IPS-15b (cell line): ENCODE results near the gene LENEP.

Source experiments
- H3K27me3 ChIP-seq: one replicate; pipeline ENCODE4 v1.6.1; 2013; ENCODE audit warnings: low read length; ENCODE audit not compliant: control insufficient read depth, insufficient read depth
- H3K36me3 ChIP-seq: one replicate; pipeline ENCODE4 v1.6.1; 2013; ENCODE audit warnings: low read length; ENCODE audit not compliant: control insufficient read depth, insufficient read depth
- H3K4me1 ChIP-seq: one replicate; pipeline ENCODE4 v1.6.1; 2013; ENCODE audit warnings: mild to moderate bottlenecking, low read length; ENCODE audit not compliant: control insufficient read depth, insufficient read depth
- H3K4me3 ChIP-seq: one replicate; pipeline ENCODE4 v1.5.1; 2013; ENCODE audit warnings: low read depth, low read length
- H3K9ac ChIP-seq: one replicate; pipeline ENCODE4 v1.6.1; 2013; ENCODE audit warnings: low read depth, mild to moderate bottlenecking, low read length
- H3K9me3 ChIP-seq: one replicate; pipeline ENCODE4 v1.6.1; 2013; ENCODE audit warnings: mild to moderate bottlenecking, low read length; ENCODE audit not compliant: control insufficient read depth, insufficient read depth

The LENEP gene

GRCh38 chr1:155019377-155020245, 26.2 kb downstream of the LENEP start:
- no peak overlapping the region for H3K9ac ChIP-seq
- peaks cover 12% of the 10 kb centered on the region for H3K36me3 ChIP-seq
- no peaks in the 10 kb centered on the region for H3K9me3 ChIP-seq
- no peak overlapping the region for H3K4me3 ChIP-seq
- H3K4me1 ChIP-seq: peaks cover 2% of the 10 kb centered on the region
- H3K27me3 ChIP-seq: no peaks in the 10 kb centered on the region

GRCh38 chr1:155022136-155022926, 28.9 kb downstream of the LENEP start:
- Histone ChIP-seq H3K9ac (no peak overlapping the region), H3K36me3 (no peaks in the 10 kb centered on the region), H3K4me3 (no peak overlapping the region), H3K9me3 (no peaks in the 10 kb centered on the region), H3K4me1 (no peaks in the 10 kb centered on the region), H3K27me3 (no peaks in the 10 kb centered on the region)

- no peak overlapping the region for H3K4me3 ChIP-seq
- no peak overlapping the region for H3K9ac ChIP-seq
- H3K9me3 ChIP-seq: no peaks in the 10 kb centered on the region
- no peaks in the 10 kb centered on the region for H3K4me1 ChIP-seq
- no peaks in the 10 kb centered on the region for H3K27me3 ChIP-seq
- no peaks in the 10 kb centered on the region for H3K36me3 ChIP-seq
Observed at GRCh38 chr1:155022927-155023236, 29.5 kb downstream of the LENEP start.

GRCh38 chr1:155023627-155024026, 30.2 kb downstream of the LENEP start:
- Histone ChIP-seq H3K4me1 (no peaks in the 10 kb centered on the region), H3K4me3 (no peak overlapping the region), H3K9me3 (no peaks in the 10 kb centered on the region)

GRCh38 chr1:155024315-155024714, 30.9 kb downstream of the LENEP start:
- Histone ChIP-seq H3K4me3 (no peak overlapping the region), H3K4me1 (no peaks in the 10 kb centered on the region), H3K9me3 (no peaks in the 10 kb centered on the region), H3K27me3 (no peaks in the 10 kb centered on the region), H3K36me3 (no peaks in the 10 kb centered on the region), H3K9ac (no peak overlapping the region)

More at GRCh38 chr1:155023627-155024026, 30.2 kb downstream of the LENEP start:
- H3K9ac ChIP-seq: no peak overlapping the region
- no peaks in the 10 kb centered on the region for H3K36me3 ChIP-seq
- H3K27me3 ChIP-seq: no peaks in the 10 kb centered on the region

GRCh38 chr1:155026154-155026553, 32.8 kb downstream of the LENEP start:
- no peaks in the 10 kb centered on the region for H3K27me3 ChIP-seq
- H3K9ac ChIP-seq: no peak overlapping the region

GRCh38 chr1:155026588-155026987, 33.2 kb downstream of the LENEP start:
- Histone ChIP-seq H3K4me3 (no peak overlapping the region), H3K9ac (no peak overlapping the region), H3K9me3 (no peaks in the 10 kb centered on the region), H3K36me3 (no peaks in the 10 kb centered on the region), H3K27me3 (no peaks in the 10 kb centered on the region), H3K4me1 (no peaks in the 10 kb centered on the region)

More at GRCh38 chr1:155026154-155026553, 32.8 kb downstream of the LENEP start:
- Histone ChIP-seq H3K4me1 (no peaks in the 10 kb centered on the region), H3K9me3 (no peaks in the 10 kb centered on the region), H3K36me3 (no peaks in the 10 kb centered on the region), H3K4me3 (no peak overlapping the region)

GRCh38 chr1:155029513-155030242, 36.3 kb downstream of the LENEP start:
- Histone ChIP-seq H3K27me3 (no peaks in the 10 kb centered on the region), H3K36me3 (no peaks in the 10 kb centered on the region), H3K9me3 (no peaks in the 10 kb centered on the region), H3K4me1 (no peaks in the 10 kb centered on the region), H3K9ac (no peak overlapping the region), H3K4me3 (no peak overlapping the region)

GRCh38 chr1:155030243-155030795, 36.9 kb downstream of the LENEP start:
- no peaks in the 10 kb centered on the region for H3K27me3 ChIP-seq
- no peaks in the 10 kb centered on the region for H3K4me1 ChIP-seq
- no peaks in the 10 kb centered on the region for H3K9me3 ChIP-seq
- H3K4me3 ChIP-seq: no peak overlapping the region
- H3K9ac ChIP-seq: no peak overlapping the region
- no peaks in the 10 kb centered on the region for H3K36me3 ChIP-seq

GRCh38 chr1:155030899-155031298, 37.5 kb downstream of the LENEP start:
- H3K9me3 ChIP-seq: no peaks in the 10 kb centered on the region
- no peak overlapping the region for H3K4me3 ChIP-seq
- no peak overlapping the region for H3K9ac ChIP-seq
- no peaks in the 10 kb centered on the region for H3K27me3 ChIP-seq
- H3K36me3 ChIP-seq: no peaks in the 10 kb centered on the region
- H3K4me1 ChIP-seq: no peaks in the 10 kb centered on the region

- Histone ChIP-seq H3K4me1 (no peaks in the 10 kb centered on the region), H3K4me3 (no peak overlapping the region), H3K9me3 (no peaks in the 10 kb centered on the region), H3K9ac (no peak overlapping the region), H3K36me3 (no peaks in the 10 kb centered on the region), H3K27me3 (no peaks in the 10 kb centered on the region)
Observed at GRCh38 chr1:155032886-155033285, 39.5 kb downstream of the LENEP start.
